GM19324 (cell line): ENCODE data around the gene ARHGEF11.

Experiments
- ATAC-seq: cut with Tn5 transposase; IDR thresholded peaks from one replicate; pipeline ENCODE4 v1.9.1; 2021; ENCODE audit warnings: mild to moderate bottlenecking, moderate library complexity; ENCODE audit not compliant: unreplicated experiment, low FRiP score

ARHGEF11 gene

GRCh38 chr1:157050836-157051235 lies 5.3 kb upstream of the ARHGEF11 start:
- no peak for ATAC-seq

- ATAC-seq, result no peak
Observed at GRCh38 chr1:157047062-157047410, 1.5 kb upstream of the ARHGEF11 start.

GRCh38 chr1:157044326-157044725 lies 1.2 kb downstream of the ARHGEF11 start:
- ATAC-seq, result no peak

GRCh38 chr1:157043685-157044084 lies 1.9 kb downstream of the ARHGEF11 start:
- no peak for ATAC-seq

- no peak for ATAC-seq
Observed at GRCh38 chr1:157042846-157043245, 2.7 kb downstream of the ARHGEF11 start.

GRCh38 chr1:157040802-157041201 lies 4.7 kb downstream of the ARHGEF11 start:
- ATAC-seq, result no peak

GRCh38 chr1:157035121-157035520 lies 10.4 kb downstream of the ARHGEF11 start:
- no peak for ATAC-seq

GRCh38 chr1:157034137-157034800 lies 11.3 kb downstream of the ARHGEF11 start:
- no peak for ATAC-seq

GRCh38 chr1:157033357-157033876 lies 12.1 kb downstream of the ARHGEF11 start:
- no peak for ATAC-seq

- no peak for ATAC-seq
Observed at GRCh38 chr1:157032303-157032702, 13.2 kb downstream of the ARHGEF11 start.

- no peak for ATAC-seq
Observed at GRCh38 chr1:157030728-157031127, 14.8 kb downstream of the ARHGEF11 start.

GRCh38 chr1:157028674-157029073 lies 16.9 kb downstream of the ARHGEF11 start:
- ATAC-seq, result no peak

- ATAC-seq, result no peak
Observed at GRCh38 chr1:157025856-157026255, 19.7 kb downstream of the ARHGEF11 start.

- no peak for ATAC-seq
Observed at GRCh38 chr1:157025385-157025784, 20.2 kb downstream of the ARHGEF11 start.

GRCh38 chr1:157021688-157022087 lies 23.9 kb downstream of the ARHGEF11 start:
- no peak for ATAC-seq

GRCh38 chr1:157019457-157019856 lies 26.1 kb downstream of the ARHGEF11 start:
- no peak for ATAC-seq

- no peak for ATAC-seq
Observed at GRCh38 chr1:157011845-157012244, 33.7 kb downstream of the ARHGEF11 start.

GRCh38 chr1:157008502-157008901 lies 37.0 kb downstream of the ARHGEF11 start:
- ATAC-seq, result no peak

GRCh38 chr1:157007306-157007705 lies 38.2 kb downstream of the ARHGEF11 start:
- no peak for ATAC-seq

- ATAC-seq, result no peak
Observed at GRCh38 chr1:157006676-157007075, 38.9 kb downstream of the ARHGEF11 start.

GRCh38 chr1:157005965-157006364 lies 39.6 kb downstream of the ARHGEF11 start:
- no peak for ATAC-seq

- no peak for ATAC-seq
Observed at GRCh38 chr1:157004806-157005205, 40.7 kb downstream of the ARHGEF11 start.

GRCh38 chr1:157004327-157004726 lies 41.2 kb downstream of the ARHGEF11 start:
- no peak for ATAC-seq
